Testis (tissue), 2 donors: ENCODE data around the gene EFCAB8.

ENCODE experiments used
- CTCF ChIP-seq, 3 experiments: fragments of 450-650 bp in 2 of 3; fragments of 200-600 bp in 1 of 3; sonication (generic) in 1 of 3; IDR thresholded peaks; one replicate each; pipeline ENCODE4 v1.5.1; 2016 to 2019; ENCODE audit warnings: antibody characterized with exemption in 3 of 3, mild to moderate bottlenecking in 2 of 3, moderate library complexity in 1 of 3
- POLR2A ChIP-seq: fragments of 450-650 bp; IDR thresholded peaks from one replicate; pipeline ENCODE4 v1.6.1; 2017; ENCODE audit warnings: antibody characterized with exemption, mild to moderate bottlenecking, moderate library complexity

DNA sequence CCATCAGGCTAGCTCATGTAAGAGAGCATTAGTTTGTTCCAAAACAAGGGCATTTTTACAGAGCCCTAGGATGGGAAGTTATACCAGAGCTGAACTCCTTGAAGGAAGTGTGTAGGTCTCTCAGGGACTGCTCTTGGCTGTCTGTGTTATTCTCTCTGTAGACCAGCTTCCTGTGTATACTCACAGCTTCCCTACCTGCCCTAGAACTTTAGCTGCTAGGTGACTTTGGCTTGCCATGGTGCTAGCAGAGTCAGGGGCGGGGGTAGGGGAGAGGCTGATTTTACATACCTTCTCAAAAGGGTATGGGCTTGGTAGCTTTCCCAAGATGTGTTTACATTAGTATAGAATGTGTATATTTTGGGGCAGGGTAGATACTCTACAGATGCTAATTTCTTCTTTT lies 21.6 kb upstream of the EFCAB8 start:
- TF ChIP-seq CTCF (IDR thresholded peaks at IDR 0.05): no peak
- TF ChIP-seq POLR2A: no peak
